Measurements from ENCODE around the gene MAPKAP1.

The MAPKAP1 gene

GRCh38 chr9:125752070-125752628 lies 45.1 kb upstream of the MAPKAP1 start:
- TF ChIP-seq TCF12 (IDR thresholded peaks at IDR 0.05; ENCODE audit: low read depth) (no peak), CREB1 (IDR thresholded peaks at IDR 0.05; ENCODE audit: low read depth) (no peak), FOXM1 (IDR thresholded peaks at IDR 0.05; ENCODE audit: borderline replicate concordance, low read depth) (no peak), TAF1 (IDR thresholded peaks at IDR 0.05; ENCODE audit: low read depth) (no peak), TEAD4 (IDR thresholded peaks at IDR 0.05) (no peak), RAD21 (IDR thresholded peaks at IDR 0.05; ENCODE audit: low read depth) (no peak), MAX (IDR thresholded peaks at IDR 0.05) (no peak), EGR1 (IDR thresholded peaks at IDR 0.05) (no peak), EP300 (IDR thresholded peaks at IDR 0.05; ENCODE audit: borderline replicate concordance) (no peak), NFIC (IDR thresholded peaks at IDR 0.05) (no peak)
- TF ChIP-seq, protein P1, sequence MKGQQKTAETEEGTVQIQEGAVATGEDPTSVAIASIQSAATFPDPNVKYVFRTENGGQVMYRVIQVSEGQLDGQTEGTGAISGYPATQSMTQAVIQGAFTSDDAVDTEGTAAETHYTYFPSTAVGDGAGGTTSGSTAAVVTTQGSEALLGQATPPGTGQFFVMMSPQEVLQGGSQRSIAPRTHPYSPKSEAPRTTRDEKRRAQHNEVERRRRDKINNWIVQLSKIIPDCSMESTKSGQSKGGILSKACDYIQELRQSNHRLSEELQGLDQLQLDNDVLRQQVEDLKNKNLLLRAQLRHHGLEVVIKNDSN (IDR thresholded peaks at IDR 0.05) = no peak
- TF ChIP-seq, protein P2, sequence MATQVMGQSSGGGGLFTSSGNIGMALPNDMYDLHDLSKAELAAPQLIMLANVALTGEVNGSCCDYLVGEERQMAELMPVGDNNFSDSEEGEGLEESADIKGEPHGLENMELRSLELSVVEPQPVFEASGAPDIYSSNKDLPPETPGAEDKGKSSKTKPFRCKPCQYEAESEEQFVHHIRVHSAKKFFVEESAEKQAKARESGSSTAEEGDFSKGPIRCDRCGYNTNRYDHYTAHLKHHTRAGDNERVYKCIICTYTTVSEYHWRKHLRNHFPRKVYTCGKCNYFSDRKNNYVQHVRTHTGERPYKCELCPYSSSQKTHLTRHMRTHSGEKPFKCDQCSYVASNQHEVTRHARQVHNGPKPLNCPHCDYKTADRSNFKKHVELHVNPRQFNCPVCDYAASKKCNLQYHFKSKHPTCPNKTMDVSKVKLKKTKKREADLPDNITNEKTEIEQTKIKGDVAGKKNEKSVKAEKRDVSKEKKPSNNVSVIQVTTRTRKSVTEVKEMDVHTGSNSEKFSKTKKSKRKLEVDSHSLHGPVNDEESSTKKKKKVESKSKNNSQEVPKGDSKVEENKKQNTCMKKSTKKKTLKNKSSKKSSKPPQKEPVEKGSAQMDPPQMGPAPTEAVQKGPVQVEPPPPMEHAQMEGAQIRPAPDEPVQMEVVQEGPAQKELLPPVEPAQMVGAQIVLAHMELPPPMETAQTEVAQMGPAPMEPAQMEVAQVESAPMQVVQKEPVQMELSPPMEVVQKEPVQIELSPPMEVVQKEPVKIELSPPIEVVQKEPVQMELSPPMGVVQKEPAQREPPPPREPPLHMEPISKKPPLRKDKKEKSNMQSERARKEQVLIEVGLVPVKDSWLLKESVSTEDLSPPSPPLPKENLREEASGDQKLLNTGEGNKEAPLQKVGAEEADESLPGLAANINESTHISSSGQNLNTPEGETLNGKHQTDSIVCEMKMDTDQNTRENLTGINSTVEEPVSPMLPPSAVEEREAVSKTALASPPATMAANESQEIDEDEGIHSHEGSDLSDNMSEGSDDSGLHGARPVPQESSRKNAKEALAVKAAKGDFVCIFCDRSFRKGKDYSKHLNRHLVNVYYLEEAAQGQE (IDR thresholded peaks at IDR 0.05; ENCODE audit: low read depth) = no peak

DNA sequence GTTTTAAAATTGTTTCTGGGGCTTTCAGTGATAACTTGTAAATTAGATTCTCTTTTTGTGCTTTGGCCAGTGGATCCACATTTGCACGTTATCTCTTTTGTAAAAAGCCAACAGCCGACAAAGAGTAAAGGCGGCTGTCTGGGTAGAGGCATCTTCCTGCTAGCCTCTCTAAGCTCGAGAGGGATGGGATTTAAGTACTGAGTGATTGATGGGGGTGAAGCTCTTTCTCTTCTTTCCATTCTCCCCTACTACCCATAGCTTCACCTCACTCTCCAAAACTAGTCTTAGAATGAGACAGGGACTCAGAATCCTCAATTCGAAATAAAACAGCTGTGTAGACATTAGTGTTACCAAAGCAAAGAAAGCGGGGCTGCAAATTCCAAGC lies 43.6 kb upstream of the MAPKAP1 start:
- TF ChIP-seq RAD21 (IDR thresholded peaks at IDR 0.05; ENCODE audit: low read depth) (no peak), CEBPB (IDR thresholded peaks at IDR 0.05) (no peak), NFIC (IDR thresholded peaks at IDR 0.05) (no peak), TEAD4 (IDR thresholded peaks at IDR 0.05) (no peak), EGR1 (IDR thresholded peaks at IDR 0.05) (no peak), EP300 (IDR thresholded peaks at IDR 0.05; ENCODE audit: borderline replicate concordance) (no peak), FOXM1 (IDR thresholded peaks at IDR 0.05; ENCODE audit: borderline replicate concordance, low read depth) (no peak), TAF1 (IDR thresholded peaks at IDR 0.05; ENCODE audit: low read depth) (no peak), ZBTB7A (IDR thresholded peaks at IDR 0.05; ENCODE audit: low read depth) (no peak), YY1 (IDR thresholded peaks at IDR 0.05; ENCODE audit: low read depth) (no peak), CREB1 (IDR thresholded peaks at IDR 0.05; ENCODE audit: low read depth) (no peak), MAX (IDR thresholded peaks at IDR 0.05) (no peak), TCF12 (IDR thresholded peaks at IDR 0.05; ENCODE audit: low read depth) (no peak)
- TF ChIP-seq, protein P2 (IDR thresholded peaks at IDR 0.05; ENCODE audit: low read depth) = no peak
- TF ChIP-seq, protein P1 (IDR thresholded peaks at IDR 0.05) = no peak

DNA sequence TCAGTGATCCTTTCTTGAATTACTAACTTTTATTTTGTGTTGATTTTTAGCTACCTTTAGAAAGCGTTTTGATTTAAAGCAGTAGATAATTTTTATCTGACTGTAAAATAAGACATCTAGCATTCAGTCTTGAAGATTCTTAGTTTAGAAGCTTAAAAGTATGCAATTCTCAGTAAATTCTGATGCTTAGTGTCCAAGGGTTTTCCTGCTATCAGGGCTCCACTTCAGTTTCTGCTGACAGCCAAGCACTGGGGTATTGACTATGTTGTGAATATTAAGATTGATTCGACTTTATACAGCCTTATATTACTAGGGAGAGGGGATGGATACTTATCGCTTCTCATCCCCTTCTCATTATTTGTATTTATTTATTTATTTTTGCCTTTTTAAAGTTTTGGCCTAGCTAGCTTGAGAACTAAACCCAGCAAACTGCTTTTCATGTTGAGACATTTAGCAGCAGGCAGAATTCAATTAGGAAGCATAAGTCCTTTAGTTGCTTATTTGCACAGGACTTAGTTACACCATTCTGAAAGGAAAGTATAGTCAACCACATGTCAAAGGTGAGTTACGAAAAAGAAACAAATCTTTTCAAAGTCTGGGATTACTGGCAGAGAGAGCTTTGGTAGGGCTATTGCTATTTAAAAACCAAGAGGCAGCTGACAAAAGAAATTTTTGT lies 43.1 kb upstream of the MAPKAP1 start:
- TF ChIP-seq TCF12 (IDR thresholded peaks at IDR 0.05; ENCODE audit: low read depth) (no peak), YY1 (IDR thresholded peaks at IDR 0.05; ENCODE audit: low read depth) (no peak), MAX (IDR thresholded peaks at IDR 0.05) (no peak), TAF1 (IDR thresholded peaks at IDR 0.05; ENCODE audit: low read depth) (no peak), EGR1 (IDR thresholded peaks at IDR 0.05) (no peak)
- TF ChIP-seq, protein P2 (IDR thresholded peaks at IDR 0.05; ENCODE audit: low read depth) = no peak

DNA sequence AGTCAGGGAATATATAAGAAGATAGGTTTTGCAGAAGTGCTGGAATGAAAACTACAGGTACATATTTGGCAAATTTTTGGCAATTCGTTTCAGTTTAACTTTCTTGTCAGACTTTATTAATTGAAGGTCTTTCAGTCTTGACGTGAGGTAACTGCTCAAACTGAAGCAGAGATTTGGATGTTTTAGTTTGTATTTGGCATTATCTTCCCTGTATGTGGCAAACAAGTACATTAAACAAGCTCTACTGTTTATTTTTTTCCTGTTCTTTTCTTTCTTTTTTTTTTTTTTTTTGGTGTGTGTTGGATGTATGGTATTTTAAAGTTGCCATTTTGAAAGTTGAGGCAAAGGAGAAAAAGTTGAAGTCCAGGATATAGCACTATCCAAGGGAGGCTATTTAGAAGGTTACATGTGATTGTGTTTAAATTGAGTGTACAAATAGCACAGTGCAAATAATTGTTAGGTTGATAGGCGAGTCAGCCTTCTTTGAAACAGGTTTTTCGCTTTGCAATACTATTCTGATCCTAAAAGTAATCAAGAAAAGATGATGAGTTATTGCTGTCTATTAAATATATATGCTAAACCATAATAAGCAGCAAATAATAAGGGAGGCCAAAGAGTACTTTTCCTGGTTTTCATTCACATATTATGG lies 42.4 kb upstream of the MAPKAP1 start:
- TF ChIP-seq, protein P1 (IDR thresholded peaks at IDR 0.05) = no peak
- no peak for TF ChIP-seq YY1 (IDR thresholded peaks at IDR 0.05; ENCODE audit: low read depth)
- no peak for TF ChIP-seq EGR1 (IDR thresholded peaks at IDR 0.05)
- no peak for TF ChIP-seq TEAD4 (IDR thresholded peaks at IDR 0.05)
- TF ChIP-seq RAD21 (IDR thresholded peaks at IDR 0.05; ENCODE audit: low read depth) = no peak
- TF ChIP-seq, protein P2 (IDR thresholded peaks at IDR 0.05; ENCODE audit: low read depth) = no peak
- TF ChIP-seq EP300 (IDR thresholded peaks at IDR 0.05; ENCODE audit: borderline replicate concordance) = no peak
- no peak for TF ChIP-seq NFIC (IDR thresholded peaks at IDR 0.05)
- no peak for TF ChIP-seq CEBPB (IDR thresholded peaks at IDR 0.05)
- no peak for TF ChIP-seq TAF1 (IDR thresholded peaks at IDR 0.05; ENCODE audit: low read depth)
- TF ChIP-seq MAX (IDR thresholded peaks at IDR 0.05) = no peak
- TF ChIP-seq FOXM1 (IDR thresholded peaks at IDR 0.05; ENCODE audit: borderline replicate concordance, low read depth) = no peak
- TF ChIP-seq CREB1 (IDR thresholded peaks at IDR 0.05; ENCODE audit: low read depth) = no peak
- TF ChIP-seq ZBTB7A (IDR thresholded peaks at IDR 0.05; ENCODE audit: low read depth) = no peak
